ENCODE measurements around the gene C4orf51. TPM values are rescaled to one million over a fixed set of nuclear protein-coding genes. Genes with fewer than 3 reads are reported as not detected.

Gene C4orf51
- total RNA-seq, result not detected
- not detected for polyA plus RNA-seq

DNA sequence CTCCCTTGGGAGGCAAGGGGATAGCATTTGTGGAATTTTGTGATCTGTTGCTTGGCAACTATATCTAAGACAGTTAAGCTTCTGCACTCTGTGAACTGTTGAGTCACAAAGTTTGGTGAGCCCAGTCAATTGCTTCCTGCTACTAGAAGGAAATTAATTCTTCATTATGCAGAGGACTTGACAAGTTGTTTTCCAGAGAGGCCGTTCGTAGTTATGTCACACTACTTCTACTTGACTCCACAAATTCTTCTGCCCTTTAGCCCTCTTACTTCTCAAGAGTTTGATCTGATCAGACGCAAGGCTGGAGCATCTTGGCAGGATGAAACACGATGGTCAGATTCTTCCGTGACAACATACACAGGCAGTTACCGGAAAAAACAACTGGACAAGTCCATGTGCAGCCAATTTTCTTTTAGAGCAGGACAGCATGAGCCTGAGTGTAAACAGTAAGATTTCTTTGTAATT is at the start of gene C4orf51:
Gene C4orf51 (plus strand): TSS at position 156 of the 465 bp plus-strand sequence. CDS start 58 bp downstream, at position 214.
- WGBS, result 68% methylated on average over 6 of the region's 6 CpGs
- DNase-seq (ENCODE audit: low spot score), result no peak
- Histone ChIP-seq H3K9ac (ENCODE audit: low read depth in 1 of 2, low read length in 2 of 2) (no peak within 1 kb of the TSS), H3K27ac (ENCODE audit: low read depth in 1 of 2, low read length in 2 of 2) (no peak within 1 kb of the TSS), H3K4me3 (ENCODE audit: low read depth in 1 of 3, low read length in 3 of 3) (no peak within 1 kb of the TSS), H3K27me3 (ENCODE audit: control insufficient read depth in 4 of 4, insufficient read depth in 4 of 4, low read length in 3 of 4) (no peaks in the 10 kb centered on the region), H3K4me1 (ENCODE audit: control insufficient read depth in 4 of 4, insufficient read depth in 4 of 4, low read length in 3 of 4) (no peaks in the 10 kb centered on the region), H3K36me3 (ENCODE audit: control insufficient read depth in 4 of 4, insufficient read depth in 3 of 4, low read depth in 1 of 4, low read length in 3 of 4) (no peaks in the 10 kb centered on the region), H3K9me3 (ENCODE audit: control insufficient read depth in 4 of 4, low read length in 3 of 4) (no peaks in the 10 kb centered on the region)
- peak; percentile 28 for TF ChIP-seq NR2F2 (IDR thresholded peaks at IDR 0.05)
- TF ChIP-seq, protein P1, sequence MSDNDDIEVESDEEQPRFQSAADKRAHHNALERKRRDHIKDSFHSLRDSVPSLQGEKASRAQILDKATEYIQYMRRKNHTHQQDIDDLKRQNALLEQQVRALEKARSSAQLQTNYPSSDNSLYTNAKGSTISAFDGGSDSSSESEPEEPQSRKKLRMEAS (IDR thresholded peaks at IDR 0.05), result no peak

DNA sequence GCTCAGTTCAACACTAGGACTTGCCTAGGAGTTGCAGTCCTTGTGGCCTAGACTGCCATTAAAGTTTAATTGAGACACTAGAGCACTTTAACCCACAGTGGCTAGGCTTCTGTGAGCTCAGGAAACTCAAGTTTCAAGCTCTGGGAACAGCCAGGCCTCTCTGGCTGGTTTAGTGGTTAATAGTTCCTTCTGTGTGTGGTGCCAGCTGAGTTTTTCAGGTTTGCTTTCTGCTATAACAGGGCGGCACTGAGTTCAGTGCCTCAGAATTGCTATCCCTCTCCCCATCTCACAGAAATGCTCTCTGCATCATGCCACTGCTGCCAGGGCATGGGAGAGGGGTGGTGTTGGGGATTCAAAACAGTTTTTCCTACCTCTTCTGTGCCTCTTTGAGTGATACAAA is 44.8 kb upstream of the C4orf51 start:
- DNase-seq (ENCODE audit: low spot score), result no peak
- Histone ChIP-seq H3K36me3 (ENCODE audit: control insufficient read depth in 4 of 4, insufficient read depth in 3 of 4, low read depth in 1 of 4, low read length in 3 of 4) (peaks cover under 1 to 9% (median 3%) of the 10 kb centered on the region in 4 donors), H3K9me3 (ENCODE audit: control insufficient read depth in 4 of 4, low read length in 3 of 4) (no peaks in the 10 kb centered on the region), H3K27ac (ENCODE audit: low read depth in 1 of 2, low read length in 2 of 2) (no peak overlapping the region), H3K4me1 (ENCODE audit: control insufficient read depth in 4 of 4, insufficient read depth in 4 of 4, low read length in 3 of 4) (no peaks in the 10 kb centered on the region), H3K27me3 (ENCODE audit: control insufficient read depth in 4 of 4, insufficient read depth in 4 of 4, low read length in 3 of 4) (no peaks in the 10 kb centered on the region), H3K9ac (ENCODE audit: low read depth in 1 of 2, low read length in 2 of 2) (no peak overlapping the region), H3K4me3 (ENCODE audit: low read depth in 1 of 3, low read length in 3 of 3) (no peak overlapping the region)
- WGBS, result 98% methylated on average over 1 of the region's 1 CpG
- TF ChIP-seq RAD21 (IDR thresholded peaks at IDR 0.05) (no peak), TAF1 (conservative IDR thresholded peaks at IDR 0.05) (no peak), YY1 (IDR thresholded peaks at IDR 0.05) (no peak), JUND (IDR thresholded peaks at IDR 0.05) (no peak), FOXA1 (IDR thresholded peaks at IDR 0.05) (no peak), GABPA (IDR thresholded peaks at IDR 0.05 in 1 of 2, conservative IDR thresholded peaks at IDR 0.05 in 1 of 2) (no peak), SP1 (IDR thresholded peaks at IDR 0.05) (no peak), HNF4A (conservative IDR thresholded peaks at IDR 0.05) (no peak), RXRA (IDR thresholded peaks at IDR 0.05) (no peak), FOXA2 (IDR thresholded peaks at IDR 0.05) (no peak)
- TF ChIP-seq, protein P1 (IDR thresholded peaks at IDR 0.05), result no peak
- TF ChIP-seq, protein P2, sequence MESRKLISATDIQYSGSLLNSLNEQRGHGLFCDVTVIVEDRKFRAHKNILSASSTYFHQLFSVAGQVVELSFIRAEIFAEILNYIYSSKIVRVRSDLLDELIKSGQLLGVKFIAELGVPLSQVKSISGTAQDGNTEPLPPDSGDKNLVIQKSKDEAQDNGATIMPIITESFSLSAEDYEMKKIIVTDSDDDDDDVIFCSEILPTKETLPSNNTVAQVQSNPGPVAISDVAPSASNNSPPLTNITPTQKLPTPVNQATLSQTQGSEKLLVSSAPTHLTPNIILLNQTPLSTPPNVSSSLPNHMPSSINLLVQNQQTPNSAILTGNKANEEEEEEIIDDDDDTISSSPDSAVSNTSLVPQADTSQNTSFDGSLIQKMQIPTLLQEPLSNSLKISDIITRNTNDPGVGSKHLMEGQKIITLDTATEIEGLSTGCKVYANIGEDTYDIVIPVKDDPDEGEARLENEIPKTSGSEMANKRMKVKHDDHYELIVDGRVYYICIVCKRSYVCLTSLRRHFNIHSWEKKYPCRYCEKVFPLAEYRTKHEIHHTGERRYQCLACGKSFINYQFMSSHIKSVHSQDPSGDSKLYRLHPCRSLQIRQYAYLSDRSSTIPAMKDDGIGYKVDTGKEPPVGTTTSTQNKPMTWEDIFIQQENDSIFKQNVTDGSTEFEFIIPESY (IDR thresholded peaks at IDR 0.05), result no peak
- TF ChIP-seq, protein P3, sequence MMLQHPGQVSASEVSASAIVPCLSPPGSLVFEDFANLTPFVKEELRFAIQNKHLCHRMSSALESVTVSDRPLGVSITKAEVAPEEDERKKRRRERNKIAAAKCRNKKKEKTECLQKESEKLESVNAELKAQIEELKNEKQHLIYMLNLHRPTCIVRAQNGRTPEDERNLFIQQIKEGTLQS (IDR thresholded peaks at IDR 0.05), result no peak
- TF ChIP-seq, protein P4, sequence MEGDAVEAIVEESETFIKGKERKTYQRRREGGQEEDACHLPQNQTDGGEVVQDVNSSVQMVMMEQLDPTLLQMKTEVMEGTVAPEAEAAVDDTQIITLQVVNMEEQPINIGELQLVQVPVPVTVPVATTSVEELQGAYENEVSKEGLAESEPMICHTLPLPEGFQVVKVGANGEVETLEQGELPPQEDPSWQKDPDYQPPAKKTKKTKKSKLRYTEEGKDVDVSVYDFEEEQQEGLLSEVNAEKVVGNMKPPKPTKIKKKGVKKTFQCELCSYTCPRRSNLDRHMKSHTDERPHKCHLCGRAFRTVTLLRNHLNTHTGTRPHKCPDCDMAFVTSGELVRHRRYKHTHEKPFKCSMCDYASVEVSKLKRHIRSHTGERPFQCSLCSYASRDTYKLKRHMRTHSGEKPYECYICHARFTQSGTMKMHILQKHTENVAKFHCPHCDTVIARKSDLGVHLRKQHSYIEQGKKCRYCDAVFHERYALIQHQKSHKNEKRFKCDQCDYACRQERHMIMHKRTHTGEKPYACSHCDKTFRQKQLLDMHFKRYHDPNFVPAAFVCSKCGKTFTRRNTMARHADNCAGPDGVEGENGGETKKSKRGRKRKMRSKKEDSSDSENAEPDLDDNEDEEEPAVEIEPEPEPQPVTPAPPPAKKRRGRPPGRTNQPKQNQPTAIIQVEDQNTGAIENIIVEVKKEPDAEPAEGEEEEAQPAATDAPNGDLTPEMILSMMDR (IDR thresholded peaks at IDR 0.05; ENCODE audit: low read depth, low read length, missing input control), result no peak

DNA sequence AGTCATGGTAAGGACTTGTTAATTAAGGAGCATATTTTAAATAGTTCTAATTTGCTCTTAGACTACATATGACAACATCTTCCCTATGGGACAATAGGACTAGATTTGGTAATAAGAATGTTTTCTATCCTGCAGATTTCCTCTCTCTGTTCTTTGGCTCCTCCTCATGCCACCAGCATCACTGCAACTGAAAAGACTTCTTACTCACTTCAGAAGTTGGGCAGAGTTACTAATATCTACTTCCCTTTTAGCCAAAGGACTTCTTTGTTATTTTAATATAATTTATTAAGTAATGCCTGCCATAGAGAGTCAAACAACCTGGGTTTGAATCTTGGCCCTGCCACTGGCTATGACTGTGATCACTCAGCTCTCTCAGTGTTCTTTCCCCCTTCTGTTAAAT is 44.3 kb upstream of the C4orf51 start:
- no peaks in the 10 kb centered on the region for H3K9me3 ChIP-seq (ENCODE audit: control insufficient read depth in 4 of 4, low read length in 3 of 4)
- no peak for DNase-seq (ENCODE audit: low spot score)
- H3K4me1 ChIP-seq (ENCODE audit: control insufficient read depth in 4 of 4, insufficient read depth in 4 of 4, low read length in 3 of 4), result no peaks in the 10 kb centered on the region
- H3K27ac ChIP-seq (ENCODE audit: low read depth in 1 of 2, low read length in 2 of 2), result no peak overlapping the region
- peaks cover 3 to 15% (median 5%) of the 10 kb centered on the region in 4 donors for H3K36me3 ChIP-seq (ENCODE audit: control insufficient read depth in 4 of 4, insufficient read depth in 3 of 4, low read depth in 1 of 4, low read length in 3 of 4)
- H3K27me3 ChIP-seq (ENCODE audit: control insufficient read depth in 4 of 4, insufficient read depth in 4 of 4, low read length in 3 of 4), result no peaks in the 10 kb centered on the region
- TF ChIP-seq HNF4A (conservative IDR thresholded peaks at IDR 0.05), result no peak
- no peak overlapping the region for H3K9ac ChIP-seq (ENCODE audit: low read depth in 1 of 2, low read length in 2 of 2)
- H3K4me3 ChIP-seq (ENCODE audit: low read depth in 1 of 3, low read length in 3 of 3), result no peak overlapping the region

Measured in liver (tissue), 9 donors.